Astrocyte (in vitro differentiated cells and primary cell): Measurements from ENCODE around the gene PRKCA.

Experiments used
- EZH2 ChIP-seq: IDR thresholded peaks from 2 replicates; pipeline ENCODE4 v1.6.1; 2012; ENCODE audit warnings: mild to moderate bottlenecking, low read length, inconsistent platforms; ENCODE audit not compliant: insufficient read depth
- TF ChIP-seq, protein P1 (sequence below): IDR thresholded peaks from 2 replicates; pipeline ENCODE4 v1.5.1; 2011; ENCODE audit warnings: low read depth, mild to moderate bottlenecking, inconsistent platforms, low read length, moderate library complexity; ENCODE audit not compliant: insufficient read depth

DNA sequence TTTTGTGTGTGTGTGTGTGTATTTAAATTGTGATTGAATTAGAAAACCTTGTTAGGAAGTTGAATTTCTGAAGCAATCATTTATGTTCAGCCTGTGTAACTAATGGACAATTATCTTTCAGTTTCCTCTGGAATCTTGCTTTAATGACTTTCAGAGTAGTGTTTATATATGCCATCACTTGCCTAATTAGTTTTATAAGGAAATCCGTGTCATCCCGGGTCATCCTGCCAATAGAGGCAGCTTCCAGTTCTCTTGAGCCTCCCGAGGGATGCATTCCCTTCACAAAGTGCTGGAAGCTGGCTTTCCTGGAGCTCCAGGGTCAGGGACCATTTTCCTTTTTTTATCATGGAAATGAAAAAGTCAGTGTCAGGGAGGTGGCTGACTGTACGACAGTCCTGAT, 42.9 kb downstream of the PRKCA start:
- no peak for TF ChIP-seq EZH2
- TF ChIP-seq, protein P1, sequence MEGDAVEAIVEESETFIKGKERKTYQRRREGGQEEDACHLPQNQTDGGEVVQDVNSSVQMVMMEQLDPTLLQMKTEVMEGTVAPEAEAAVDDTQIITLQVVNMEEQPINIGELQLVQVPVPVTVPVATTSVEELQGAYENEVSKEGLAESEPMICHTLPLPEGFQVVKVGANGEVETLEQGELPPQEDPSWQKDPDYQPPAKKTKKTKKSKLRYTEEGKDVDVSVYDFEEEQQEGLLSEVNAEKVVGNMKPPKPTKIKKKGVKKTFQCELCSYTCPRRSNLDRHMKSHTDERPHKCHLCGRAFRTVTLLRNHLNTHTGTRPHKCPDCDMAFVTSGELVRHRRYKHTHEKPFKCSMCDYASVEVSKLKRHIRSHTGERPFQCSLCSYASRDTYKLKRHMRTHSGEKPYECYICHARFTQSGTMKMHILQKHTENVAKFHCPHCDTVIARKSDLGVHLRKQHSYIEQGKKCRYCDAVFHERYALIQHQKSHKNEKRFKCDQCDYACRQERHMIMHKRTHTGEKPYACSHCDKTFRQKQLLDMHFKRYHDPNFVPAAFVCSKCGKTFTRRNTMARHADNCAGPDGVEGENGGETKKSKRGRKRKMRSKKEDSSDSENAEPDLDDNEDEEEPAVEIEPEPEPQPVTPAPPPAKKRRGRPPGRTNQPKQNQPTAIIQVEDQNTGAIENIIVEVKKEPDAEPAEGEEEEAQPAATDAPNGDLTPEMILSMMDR, result no peak
